ENCODE data around the gene SWAP70. TPM values are rescaled to one million over a fixed set of nuclear protein-coding genes. Genes with fewer than 3 reads are reported as not detected.

The SWAP70 gene
- total RNA-seq, 2 donors from 2014 or later, result 27.4 to 37.7 TPM

- ATAC-seq (no peak), DNase-seq (no peak)
- intact Hi-C loops (cut with DNase I), result no loop called here
Measured at GRCh38 chr11:9643751-9644150, 20.1 kb upstream of the SWAP70 start.

- ATAC-seq, result no peak
- intact Hi-C loops (cut with DNase I), result no loop called here
- DNase-seq, result no peak
Measured at GRCh38 chr11:9645881-9646280, 18.0 kb upstream of the SWAP70 start.

GRCh38 chr11:9646324-9646723, 17.6 kb upstream of the SWAP70 start:
- intact Hi-C loops (cut with DNase I), result no loop called here
- ATAC-seq (no peak), DNase-seq (no peak)

- no peak for DNase-seq
- no peak for ATAC-seq
- intact Hi-C loops (cut with DNase I), result no loop called here
Measured at GRCh38 chr11:9651481-9651880, 12.4 kb upstream of the SWAP70 start.

GRCh38 chr11:9651899-9652748, 11.8 kb upstream of the SWAP70 start:
- ATAC-seq (no peak), DNase-seq (no peak)
- intact Hi-C loops (cut with DNase I), result no loop called here

- intact Hi-C loops (cut with DNase I), result no loop called here
- ATAC-seq, result no peak
- no peak for DNase-seq
Measured at GRCh38 chr11:9653871-9654270, 10.0 kb upstream of the SWAP70 start.

- intact Hi-C loops (cut with DNase I), result no loop called here
- ATAC-seq (no peak), DNase-seq (no peak)
Measured at GRCh38 chr11:9656864-9657263, 7.0 kb upstream of the SWAP70 start.

- intact Hi-C loops (cut with DNase I), result no loop called here
- DNase-seq (no peak), ATAC-seq (no peak)
Measured at GRCh38 chr11:9657531-9657930, 6.3 kb upstream of the SWAP70 start.

GRCh38 chr11:9660886-9661285, 3.0 kb upstream of the SWAP70 start:
- DNase-seq, result no peak
- intact Hi-C loops (cut with DNase I), result no loop called here
- no peak for ATAC-seq

- no peak for DNase-seq
- intact Hi-C loops (cut with DNase I), result no loop called here
- ATAC-seq, result peak in 1 of 2 donors; percentile 14
Measured at GRCh38 chr11:9662273-9662672, 1.6 kb upstream of the SWAP70 start.

GRCh38 chr11:9664276-9665171, 647 bp downstream of the SWAP70 start:
- peak; percentile 40 for DNase-seq
- peak; percentile 68 to 73 for ATAC-seq
- intact Hi-C loops (cut with DNase I), result no loop called here

- no peak for ATAC-seq
- DNase-seq, result no peak
- intact Hi-C loops (cut with DNase I), result no loop called here
Measured at GRCh38 chr11:9665749-9666148, 1.9 kb downstream of the SWAP70 start.

- ATAC-seq (no peak), DNase-seq (no peak)
- intact Hi-C loops (cut with DNase I), result no loop called here
Measured at GRCh38 chr11:9669954-9670353, 6.1 kb downstream of the SWAP70 start.

GRCh38 chr11:9672288-9672916, 8.5 kb downstream of the SWAP70 start:
- ATAC-seq (no peak), DNase-seq (no peak)
- intact Hi-C loops (cut with DNase I), result no loop called here

- no peak for DNase-seq
- ATAC-seq, result no peak
- intact Hi-C loops (cut with DNase I), result no loop called here
Measured at GRCh38 chr11:9672918-9673317, 9.0 kb downstream of the SWAP70 start.

- no peak for DNase-seq
- intact Hi-C loops (cut with DNase I), result no loop called here
- ATAC-seq, result no peak
Measured at GRCh38 chr11:9675691-9676090, 11.8 kb downstream of the SWAP70 start.

- ATAC-seq (no peak), DNase-seq (no peak)
- intact Hi-C loops (cut with DNase I), result no loop called here
Measured at GRCh38 chr11:9677951-9678350, 14.1 kb downstream of the SWAP70 start.

- intact Hi-C loops (cut with DNase I), result no loop called here
- DNase-seq, result no peak
- ATAC-seq, result no peak
Measured at GRCh38 chr11:9678576-9678975, 14.7 kb downstream of the SWAP70 start.

- ATAC-seq (no peak), DNase-seq (no peak)
- intact Hi-C loops (cut with DNase I), result no loop called here
Measured at GRCh38 chr11:9680028-9680427, 16.2 kb downstream of the SWAP70 start.
